ENCODE results near the gene PMAIP1.

DNA sequence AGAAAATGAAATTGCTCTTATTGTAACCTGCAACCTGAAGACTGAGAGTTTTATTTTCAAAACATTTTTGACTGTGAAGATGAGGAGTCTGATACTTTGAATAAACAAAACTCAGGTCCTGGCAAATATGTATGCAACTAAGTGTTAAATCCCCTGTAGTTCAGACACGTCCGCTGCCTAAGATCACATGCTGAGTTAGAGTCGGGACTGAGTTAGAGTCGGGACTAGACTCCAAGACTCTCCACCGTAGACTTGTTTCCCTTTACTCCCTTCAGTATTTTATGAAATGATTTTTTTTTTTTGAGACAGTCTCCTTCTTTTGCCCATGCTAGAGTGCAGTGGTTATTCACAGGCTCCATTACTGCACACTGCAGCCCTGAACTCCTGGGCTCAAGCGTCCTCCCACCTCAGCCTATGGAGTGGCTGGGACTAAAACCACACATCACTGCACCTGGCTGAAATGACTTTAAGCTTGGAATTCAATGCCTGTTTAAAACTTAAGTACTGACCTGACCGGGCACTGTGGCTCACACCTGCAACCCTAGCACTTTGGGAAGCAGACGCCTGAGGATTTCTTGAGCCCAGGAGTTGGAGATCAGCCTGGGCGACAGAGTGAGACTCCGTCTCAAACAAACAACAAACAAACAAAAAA, 28.0 kb upstream of the PMAIP1 start:
- TF ChIP-seq, protein P1, sequence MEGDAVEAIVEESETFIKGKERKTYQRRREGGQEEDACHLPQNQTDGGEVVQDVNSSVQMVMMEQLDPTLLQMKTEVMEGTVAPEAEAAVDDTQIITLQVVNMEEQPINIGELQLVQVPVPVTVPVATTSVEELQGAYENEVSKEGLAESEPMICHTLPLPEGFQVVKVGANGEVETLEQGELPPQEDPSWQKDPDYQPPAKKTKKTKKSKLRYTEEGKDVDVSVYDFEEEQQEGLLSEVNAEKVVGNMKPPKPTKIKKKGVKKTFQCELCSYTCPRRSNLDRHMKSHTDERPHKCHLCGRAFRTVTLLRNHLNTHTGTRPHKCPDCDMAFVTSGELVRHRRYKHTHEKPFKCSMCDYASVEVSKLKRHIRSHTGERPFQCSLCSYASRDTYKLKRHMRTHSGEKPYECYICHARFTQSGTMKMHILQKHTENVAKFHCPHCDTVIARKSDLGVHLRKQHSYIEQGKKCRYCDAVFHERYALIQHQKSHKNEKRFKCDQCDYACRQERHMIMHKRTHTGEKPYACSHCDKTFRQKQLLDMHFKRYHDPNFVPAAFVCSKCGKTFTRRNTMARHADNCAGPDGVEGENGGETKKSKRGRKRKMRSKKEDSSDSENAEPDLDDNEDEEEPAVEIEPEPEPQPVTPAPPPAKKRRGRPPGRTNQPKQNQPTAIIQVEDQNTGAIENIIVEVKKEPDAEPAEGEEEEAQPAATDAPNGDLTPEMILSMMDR (IDR thresholded peaks at IDR 0.05) = no peak
- no peak for TF ChIP-seq ZFX (IDR thresholded peaks at IDR 0.05; ENCODE audit: borderline replicate concordance)
